ENCODE measurements around the gene CIAO2B.
"Not testable (repeated sequence)": the region's sequence is repeated elsewhere in the genome, so short reads cannot be mapped to it uniquely, and the experiment has no call there.

Gene CIAO2B

GRCh38 chr16:66936889-66937554, 2.8 kb upstream of the CIAO2B start:
- ATAC-seq = no peak

- no peak for ATAC-seq
These were observed 2.3 kb upstream of the CIAO2B start for GRCh38 chr16:66936462-66936861.

GRCh38 chr16:66935314-66936011, 1.3 kb upstream of the CIAO2B start, which contains the start of gene CES2:
CES2 (plus strand) TSS chr16:66935516; CDS start chr16:66935636, 120 bp downstream.
- no peak for ATAC-seq

- ATAC-seq = not testable (repeated sequence)
These were observed 674 bp upstream of the CIAO2B start for GRCh38 chr16:66934839-66935313.

GRCh38 chr16:66933776-66934137, 445 bp downstream of the CIAO2B start:
- peak; percentile 76 to 81 for ATAC-seq

GRCh38 chr16:66932076-66932475, 2.1 kb downstream of the CIAO2B start:
- ATAC-seq = no peak

GRCh38 chr16:66931665-66932064, 2.5 kb downstream of the CIAO2B start:
- no peak for ATAC-seq

- no peak for ATAC-seq
These were observed 4.0 kb downstream of the CIAO2B start for GRCh38 chr16:66930189-66930588.

- ATAC-seq = no peak
These were observed 5.4 kb downstream of the CIAO2B start for GRCh38 chr16:66928702-66929388.

- ATAC-seq = no peak
These were observed 6.1 kb downstream of the CIAO2B start for GRCh38 chr16:66927918-66928649.

GRCh38 chr16:66926961-66927436, 7.2 kb downstream of the CIAO2B start:
- no peak for ATAC-seq

GRCh38 chr16:66926171-66926947, 7.8 kb downstream of the CIAO2B start:
- ATAC-seq = no peak

GRCh38 chr16:66925322-66925840, 8.8 kb downstream of the CIAO2B start, which contains the start of gene RRAD:
RRAD (minus strand) TSS chr16:66925535; CDS start chr16:66925179, 356 bp downstream.
- ATAC-seq = no peak

- ATAC-seq = peak; percentile 65 to 76
These were observed 9.5 kb downstream of the CIAO2B start for GRCh38 chr16:66924527-66925321.

GRCh38 chr16:66923866-66924265, 10.3 kb downstream of the CIAO2B start:
- ATAC-seq = no peak

GRCh38 chr16:66923247-66923731, 10.9 kb downstream of the CIAO2B start:
- ATAC-seq = no peak

GRCh38 chr16:66921729-66922450, 12.3 kb downstream of the CIAO2B start:
- no peak for ATAC-seq

- no peak for ATAC-seq
These were observed 13.1 kb downstream of the CIAO2B start for GRCh38 chr16:66920924-66921680.

- no peak for ATAC-seq
These were observed 14.0 kb downstream of the CIAO2B start for GRCh38 chr16:66920299-66920590.

All from activated CD4-positive, CD25-positive, alpha-beta regulatory T cell treated with anti-CD3 and anti-CD28 coated beads, Interleukin-2, amount 50 U/mL, for 24 hours (primary cell).